GM19438 (cell line): ENCODE measurements around the gene MACROD1.
A peak's percentile ranks its signal among the peaks of the same experiment; 100 is the strongest.

ENCODE experiments used
- ATAC-seq: cut with Tn5 transposase; IDR thresholded peaks from one replicate; pipeline ENCODE4 v1.9.1; 2021; ENCODE audit warnings: low read depth; ENCODE audit not compliant: unreplicated experiment

Gene MACROD1

GRCh38 chr11:64165842-64166635, at the start of gene MACROD1:
Gene MACROD1 (minus strand): TSS chr11:64166113. CDS start chr11:64165994, 119 bp downstream.
- ATAC-seq: peak; percentile 77

GRCh38 chr11:64211181-64211872, 45.4 kb upstream of the MACROD1 start:
- ATAC-seq: no peak

DNA sequence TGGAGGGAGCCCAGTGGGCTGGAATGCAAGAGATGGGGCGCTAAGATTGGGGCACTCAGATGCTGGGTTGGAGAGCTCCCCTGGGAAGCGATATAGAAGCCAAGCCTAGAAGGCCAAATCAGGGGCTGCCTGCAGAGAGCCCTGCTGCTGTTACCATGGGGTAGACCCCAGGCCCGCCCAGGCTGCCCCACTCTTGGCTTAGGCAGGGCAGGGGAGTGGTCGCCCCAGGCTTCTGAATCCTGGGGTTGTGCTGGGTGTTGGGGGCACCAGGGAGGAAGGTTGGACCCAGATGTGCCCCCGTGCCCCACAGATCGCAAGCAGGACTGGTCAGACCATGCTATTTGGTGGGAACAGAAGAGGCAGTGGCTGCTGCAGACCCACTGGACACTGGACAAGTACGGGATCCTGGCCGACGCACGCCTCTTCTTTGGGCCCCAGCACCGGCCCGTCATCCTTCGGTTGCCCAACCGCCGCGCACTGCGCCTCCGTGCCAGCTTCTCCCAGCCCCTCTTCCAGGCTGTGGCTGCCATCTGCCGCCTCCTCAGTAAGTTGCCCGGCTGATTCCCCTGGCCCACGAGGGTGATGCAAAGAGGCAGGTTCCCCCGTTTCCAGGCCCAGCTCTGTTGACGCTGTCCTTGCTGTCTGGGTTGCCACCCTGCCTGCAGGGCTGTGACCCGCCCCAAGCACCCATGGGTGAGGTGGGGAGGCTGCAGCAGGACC, 44.5 kb upstream of the MACROD1 start:
- ATAC-seq: no peak

DNA sequence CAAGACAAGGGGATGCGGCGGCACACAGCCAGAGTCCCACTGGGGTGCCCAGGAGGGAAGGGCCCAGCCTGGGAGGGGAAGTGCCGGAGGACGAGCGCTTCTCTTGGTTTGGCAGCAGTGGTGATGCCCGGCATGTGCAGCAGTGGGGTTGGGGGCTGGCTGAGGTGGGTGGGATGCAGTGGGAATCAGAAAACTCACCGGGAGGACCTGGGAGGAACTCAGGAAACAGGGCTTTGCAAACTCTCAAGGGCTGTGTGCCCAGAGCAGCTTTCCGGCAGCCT, 43.6 kb upstream of the MACROD1 start:
- no peak for ATAC-seq

DNA sequence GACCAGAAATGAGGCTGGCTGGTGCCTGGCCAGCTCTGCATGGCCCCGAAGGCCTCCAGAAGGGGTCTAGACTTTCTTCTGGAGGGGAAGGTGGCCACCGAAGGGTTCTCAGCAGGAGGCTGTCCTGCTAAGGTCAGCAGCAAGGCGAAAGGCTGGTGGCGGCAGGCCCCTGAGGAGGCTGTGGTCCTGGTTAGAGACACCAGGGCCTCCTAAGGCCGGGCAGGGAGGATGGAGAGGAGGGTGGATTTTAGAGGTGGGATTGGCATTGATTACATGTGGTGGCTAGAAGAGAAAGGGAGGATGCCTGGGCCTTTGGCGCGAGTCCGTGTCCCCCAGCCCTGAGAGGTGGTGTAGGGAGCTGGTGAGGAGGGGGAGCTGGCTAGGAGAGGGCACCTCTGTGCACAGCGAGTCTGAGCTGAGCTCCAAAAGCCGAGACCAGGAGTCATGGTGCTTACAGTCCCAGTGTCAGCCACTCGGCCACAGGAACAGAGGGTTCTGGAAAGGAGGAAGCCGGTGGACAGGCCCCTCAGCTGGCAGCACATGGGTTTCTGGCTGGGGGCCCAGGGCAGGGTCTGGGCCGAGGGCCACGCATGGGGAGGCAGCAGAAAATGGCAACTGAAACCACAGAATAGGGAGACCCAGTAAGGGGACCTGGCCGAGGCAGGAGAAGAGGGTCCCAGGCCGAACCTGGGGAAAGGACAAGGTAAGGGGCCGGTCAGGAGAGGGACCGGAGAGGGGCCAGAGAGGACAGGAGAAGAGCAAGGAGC, 43.1 kb upstream of the MACROD1 start:
- no peak for ATAC-seq

DNA sequence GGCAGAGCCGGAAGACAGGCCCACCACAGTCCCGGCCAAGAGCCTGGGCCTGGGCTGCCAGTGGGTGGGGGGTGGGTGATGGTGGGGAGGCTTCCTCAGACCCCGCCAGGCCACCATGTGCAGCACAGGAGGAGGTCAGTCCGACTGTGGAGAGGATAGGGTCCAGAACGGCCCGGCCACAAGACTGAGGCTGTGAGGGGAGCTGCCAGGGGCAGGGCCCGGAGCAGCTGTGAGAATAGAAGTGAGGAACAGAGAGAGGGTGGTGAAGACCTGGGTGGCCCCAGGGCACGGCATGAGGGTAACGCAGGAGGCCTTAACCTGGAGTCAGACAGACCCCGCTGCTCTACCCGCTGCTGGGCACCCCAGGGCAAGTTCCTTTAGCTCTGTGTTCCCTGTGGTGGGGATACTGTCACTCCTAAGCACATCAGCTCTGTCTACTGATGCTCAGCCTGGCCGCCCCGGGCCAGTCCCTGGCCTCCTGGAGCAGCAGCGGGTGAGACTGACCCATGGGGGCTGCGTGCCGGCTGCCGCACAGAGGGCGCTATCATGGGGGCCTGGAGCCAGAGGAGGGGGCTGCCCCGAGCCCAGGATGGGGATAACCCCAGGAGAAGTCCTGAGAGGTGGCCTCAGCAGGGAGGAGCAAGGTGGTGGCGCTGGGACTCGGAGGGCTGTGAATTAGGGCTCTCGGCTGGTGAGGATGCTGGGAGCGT, 42.3 kb upstream of the MACROD1 start:
- ATAC-seq: no peak

- ATAC-seq: no peak
Measured at GRCh38 chr11:64207256-64208085, 41.6 kb upstream of the MACROD1 start.

GRCh38 chr11:64206457-64207255, 40.7 kb upstream of the MACROD1 start, which contains the start of gene FERMT3:
Gene FERMT3 (plus strand): TSS chr11:64206721. CDS start chr11:64207365, 644 bp downstream.
- no peak for ATAC-seq

DNA sequence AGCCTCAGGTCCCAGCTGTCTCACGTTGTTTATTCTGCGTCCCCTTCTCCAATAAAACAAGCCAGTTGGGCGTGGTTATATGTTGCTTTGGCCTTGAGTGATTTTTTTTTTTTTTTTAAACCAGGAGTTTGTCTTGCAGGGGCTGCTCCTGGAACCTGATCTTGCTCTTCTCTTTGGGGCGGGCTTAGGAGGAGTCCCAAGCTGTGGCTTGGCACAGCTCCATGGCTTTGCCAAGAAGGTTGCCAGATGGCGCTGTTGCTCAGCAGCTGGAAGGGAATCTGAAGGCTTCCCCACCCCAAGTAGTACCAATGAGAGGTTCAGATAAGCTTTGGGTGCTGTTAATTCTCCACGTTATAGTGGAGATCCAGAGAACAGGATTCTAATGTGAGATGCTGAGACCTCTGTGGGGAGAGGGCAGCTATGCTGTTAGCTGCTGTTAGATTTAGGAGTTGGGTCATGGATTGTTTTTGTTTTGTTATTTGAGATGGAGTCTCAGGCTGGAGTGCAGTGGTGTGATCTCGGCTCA, 38.6 kb upstream of the MACROD1 start:
- no peak for ATAC-seq

DNA sequence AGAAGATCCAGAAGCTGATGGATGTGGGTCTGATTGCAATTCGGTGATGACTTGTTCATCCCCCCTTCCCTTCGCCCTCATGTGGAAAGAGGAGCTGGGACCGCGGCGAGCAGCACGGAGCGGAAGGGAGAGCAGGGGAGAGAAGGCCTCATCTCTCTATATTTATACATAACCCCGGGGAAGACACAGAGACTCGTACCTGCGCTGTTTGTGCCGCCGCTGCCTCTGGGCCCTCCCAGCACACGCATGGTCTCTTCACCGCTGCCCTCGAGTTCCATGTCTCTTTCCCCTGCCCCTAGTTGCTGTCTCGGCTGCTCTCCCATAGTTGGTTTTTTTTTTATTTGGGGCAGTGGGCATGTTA, 38.1 kb upstream of the MACROD1 start:
- no peak for ATAC-seq

DNA sequence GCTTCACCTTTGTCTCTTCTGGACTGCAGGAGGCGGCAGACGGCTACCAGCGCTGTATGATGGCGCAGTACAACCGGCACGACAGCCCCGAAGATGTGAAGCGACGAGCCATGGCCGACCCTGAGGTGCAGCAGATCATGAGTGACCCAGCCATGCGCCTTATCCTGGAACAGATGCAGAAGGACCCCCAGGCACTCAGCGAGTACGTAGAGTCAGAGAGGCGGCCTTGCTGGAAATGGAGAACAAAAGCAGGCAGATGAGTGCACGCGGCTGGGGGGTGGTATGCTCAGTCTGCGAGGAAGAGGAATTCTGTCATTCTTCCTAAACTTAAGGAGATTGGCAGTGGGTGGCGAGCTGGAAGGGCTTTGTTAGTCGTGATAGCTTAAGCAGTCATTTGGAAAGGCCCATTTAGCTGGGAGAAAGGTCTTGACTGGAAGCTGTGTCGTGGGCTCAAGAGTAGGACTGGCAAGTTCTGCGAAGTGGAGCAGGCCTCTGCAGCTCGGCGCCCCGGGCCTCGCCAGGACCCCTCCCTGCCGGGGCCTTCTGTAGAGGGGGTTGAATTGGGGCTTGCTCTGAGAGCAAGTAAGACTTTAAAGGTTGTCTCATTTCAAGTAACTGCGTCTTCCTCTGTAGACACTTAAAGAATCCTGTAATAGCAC, 37.6 kb upstream of the MACROD1 start:
- no peak for ATAC-seq

- ATAC-seq: no peak
Measured at GRCh38 chr11:64202992-64203391, 37.1 kb upstream of the MACROD1 start.

- ATAC-seq: no peak
Measured at GRCh38 chr11:64201543-64201942, 35.6 kb upstream of the MACROD1 start.

- no peak for ATAC-seq
Measured at GRCh38 chr11:64198511-64198910, 32.6 kb upstream of the MACROD1 start.

DNA sequence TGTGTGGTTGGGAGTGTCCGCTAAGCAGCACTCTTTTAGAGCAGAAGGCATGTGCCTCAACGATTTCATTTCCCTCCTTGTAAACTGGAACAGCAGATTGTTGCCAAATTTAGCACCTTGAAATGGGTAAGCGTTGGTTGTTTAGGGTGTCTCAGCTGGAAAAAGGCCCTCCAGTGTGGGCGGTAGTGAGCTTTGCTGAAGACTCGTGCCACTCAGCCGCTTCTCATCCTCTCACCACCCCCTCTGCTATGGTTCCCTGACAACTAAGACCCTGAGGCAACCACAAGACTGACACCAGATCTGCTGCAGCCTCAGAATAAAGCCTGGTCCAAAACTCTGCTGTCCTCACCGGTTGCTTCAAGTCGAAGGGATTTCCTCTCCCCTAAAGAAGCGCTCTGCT, 30.7 kb upstream of the MACROD1 start:
- no peak for ATAC-seq

GRCh38 chr11:64192434-64192833, 26.5 kb upstream of the MACROD1 start:
- ATAC-seq: no peak

GRCh38 chr11:64186492-64187165, 20.7 kb upstream of the MACROD1 start:
- ATAC-seq: no peak
